T-helper 1 cell treated with Interleukin-12 subunit alpha and Interleukin-12 subunit beta and Interleukin-4 antibody, amounts not matched to agents 30 μg/mL and 1 μg/mL, for 36 hours (primary cell): ENCODE measurements around the gene FLT3LG.
A peak's percentile ranks its signal among the peaks of the same experiment; 100 is the strongest.

ENCODE experiments used
- H3K27ac Mint-ChIP-seq: one replicate; pipeline ENCODE4 v1.8.0; 2021; ENCODE audit warnings: mild to moderate bottlenecking, mixed read lengths
- H3K27me3 Mint-ChIP-seq: one replicate; pipeline ENCODE4 v1.8.0; 2021; ENCODE audit warnings: low read depth, mixed read lengths
- H3K36me3 Mint-ChIP-seq: one replicate; pipeline ENCODE4 v1.8.0; 2021; ENCODE audit warnings: low read depth, mixed read lengths
- H3K4me1 Mint-ChIP-seq: one replicate; pipeline ENCODE4 v1.8.0; 2021; ENCODE audit warnings: low read depth, mixed read lengths
- H3K4me3 Mint-ChIP-seq: one replicate; pipeline ENCODE4 v1.8.0; 2021; ENCODE audit warnings: mild to moderate bottlenecking, moderate library complexity, mixed read lengths
- H3K9me3 Mint-ChIP-seq: one replicate; pipeline ENCODE4 v1.8.0; 2021; ENCODE audit warnings: mixed read lengths

Gene FLT3LG

DNA sequence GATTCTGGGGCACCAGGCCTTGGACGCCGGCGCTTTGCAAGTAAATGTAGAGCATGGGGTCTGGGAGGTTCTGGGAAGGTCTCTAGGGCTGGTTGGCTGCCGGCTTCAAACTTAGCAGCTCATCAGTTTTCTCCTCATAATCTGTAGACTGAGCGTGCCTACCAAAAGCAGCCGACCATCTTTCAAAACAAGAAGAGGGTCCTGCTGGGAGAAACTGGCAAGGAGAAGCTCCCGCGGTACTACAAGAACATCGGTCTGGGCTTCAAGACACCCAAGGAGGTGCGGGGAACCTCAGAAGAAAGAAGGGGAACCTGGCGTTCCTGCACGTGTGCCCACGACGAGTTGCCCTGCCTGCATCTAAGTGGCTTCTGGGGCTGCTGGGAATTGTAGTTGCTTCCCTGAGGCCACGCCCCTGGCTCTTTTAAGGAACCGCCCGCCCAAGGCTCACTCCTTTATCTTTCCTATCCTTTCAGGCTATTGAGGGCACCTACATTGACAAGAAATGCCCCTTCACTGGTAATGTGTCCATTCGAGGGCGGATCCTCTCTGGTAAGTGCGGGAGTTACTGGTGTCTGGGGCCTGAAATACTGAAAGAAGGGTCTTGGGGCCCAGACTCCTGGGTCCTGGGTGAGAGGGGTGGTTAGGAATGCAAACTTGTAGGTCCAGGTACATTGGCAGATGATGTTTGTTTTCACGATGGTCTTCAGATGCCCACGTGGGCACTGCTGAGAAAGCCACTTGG is 23.2 kb downstream of the FLT3LG start:
- peak overlapping the region; percentile 99 for H3K27ac Mint-ChIP-seq
- H3K36me3 Mint-ChIP-seq: peaks cover 53% of the 10 kb centered on the region

DNA sequence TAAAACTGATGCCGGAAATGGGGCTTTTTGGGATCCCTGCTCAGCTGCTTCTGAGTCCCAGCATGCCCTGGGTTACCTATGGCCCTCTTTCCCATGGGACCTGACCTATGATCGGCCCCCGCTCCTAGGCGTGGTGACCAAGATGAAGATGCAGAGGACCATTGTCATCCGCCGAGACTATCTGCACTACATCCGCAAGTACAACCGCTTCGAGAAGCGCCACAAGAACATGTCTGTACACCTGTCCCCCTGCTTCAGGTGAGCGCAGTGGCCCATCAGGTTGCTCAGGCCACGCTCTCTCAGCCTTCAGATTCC is 23.7 kb downstream of the FLT3LG start:
- H3K27ac Mint-ChIP-seq: peak overlapping the region; percentile 99
- H3K9me3 Mint-ChIP-seq: no peaks in the 10 kb centered on the region
- H3K4me1 Mint-ChIP-seq: peaks cover 52% of the 10 kb centered on the region
- H3K36me3 Mint-ChIP-seq: peaks cover 49% of the 10 kb centered on the region
- no peaks in the 10 kb centered on the region for H3K27me3 Mint-ChIP-seq
- H3K4me3 Mint-ChIP-seq: peak overlapping the region; percentile 100

More for the DNA sequence above, 23.2 kb downstream of the FLT3LG start:
- H3K9me3 Mint-ChIP-seq: no peaks in the 10 kb centered on the region
- H3K27me3 Mint-ChIP-seq: no peaks in the 10 kb centered on the region
- peaks cover 52% of the 10 kb centered on the region for H3K4me1 Mint-ChIP-seq
- H3K4me3 Mint-ChIP-seq: peak overlapping the region; percentile 100

DNA sequence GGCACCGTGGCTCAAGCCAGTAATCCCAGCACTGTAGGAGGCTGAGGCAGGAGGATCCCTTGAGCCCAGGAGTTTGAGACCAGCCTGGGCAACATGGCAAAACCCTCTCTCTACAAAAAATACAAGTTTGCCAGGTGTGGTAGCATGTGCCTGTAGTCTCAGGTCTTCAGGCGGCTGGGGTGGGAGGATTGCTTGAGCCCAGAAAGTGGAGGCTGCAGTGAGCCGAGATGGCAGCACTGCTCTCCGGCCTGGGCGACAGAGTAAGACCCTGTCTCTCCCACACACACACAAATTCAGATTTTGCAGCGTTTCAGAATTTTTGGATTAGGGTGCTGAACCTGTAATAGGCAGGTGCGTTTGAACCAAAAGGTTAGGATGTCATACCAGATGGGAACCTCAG is 24.5 kb downstream of the FLT3LG start:
- H3K27ac Mint-ChIP-seq: peak overlapping the region; percentile 99
- H3K27me3 Mint-ChIP-seq: no peaks in the 10 kb centered on the region
- H3K4me3 Mint-ChIP-seq: peak overlapping the region; percentile 100
- peaks cover 42% of the 10 kb centered on the region for H3K36me3 Mint-ChIP-seq
- H3K9me3 Mint-ChIP-seq: no peaks in the 10 kb centered on the region
- H3K4me1 Mint-ChIP-seq: peaks cover 55% of the 10 kb centered on the region

DNA sequence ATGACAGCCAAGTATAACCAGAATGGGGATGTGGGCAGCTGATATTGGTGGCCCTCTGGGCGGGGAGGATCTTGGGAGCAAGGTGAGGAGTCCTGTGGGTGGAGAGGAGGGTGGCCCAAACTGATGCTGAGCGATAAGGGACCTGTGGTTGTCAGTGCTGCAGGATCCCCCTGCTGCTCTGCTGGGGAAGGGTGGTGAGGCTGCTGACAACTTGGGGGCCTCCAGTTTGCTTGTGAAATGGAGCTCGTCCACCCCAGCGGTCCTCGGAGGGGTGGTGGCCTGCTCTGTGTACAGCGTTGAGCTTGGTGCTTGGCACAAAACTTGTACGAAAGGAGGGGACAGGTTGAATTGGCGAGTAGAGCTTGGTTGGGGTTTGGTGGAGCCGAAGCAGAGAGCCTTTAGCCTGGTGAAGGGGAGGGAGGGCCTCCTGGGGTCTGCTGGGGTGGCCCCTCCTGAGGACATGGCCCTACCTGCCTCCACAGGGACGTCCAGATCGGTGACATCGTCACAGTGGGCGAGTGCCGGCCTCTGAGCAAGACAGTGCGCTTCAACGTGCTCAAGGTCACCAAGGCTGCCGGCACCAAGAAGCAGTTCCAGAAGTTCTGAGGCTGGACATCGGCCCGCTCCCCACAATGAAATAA is 25.1 kb downstream of the FLT3LG start:
- peak overlapping the region; percentile 100 for H3K4me3 Mint-ChIP-seq
- H3K9me3 Mint-ChIP-seq: no peaks in the 10 kb centered on the region
- H3K27ac Mint-ChIP-seq: peak overlapping the region; percentile 99
- H3K36me3 Mint-ChIP-seq: peaks cover 40% of the 10 kb centered on the region
- no peaks in the 10 kb centered on the region for H3K27me3 Mint-ChIP-seq
- H3K4me1 Mint-ChIP-seq: peaks cover 54% of the 10 kb centered on the region

DNA sequence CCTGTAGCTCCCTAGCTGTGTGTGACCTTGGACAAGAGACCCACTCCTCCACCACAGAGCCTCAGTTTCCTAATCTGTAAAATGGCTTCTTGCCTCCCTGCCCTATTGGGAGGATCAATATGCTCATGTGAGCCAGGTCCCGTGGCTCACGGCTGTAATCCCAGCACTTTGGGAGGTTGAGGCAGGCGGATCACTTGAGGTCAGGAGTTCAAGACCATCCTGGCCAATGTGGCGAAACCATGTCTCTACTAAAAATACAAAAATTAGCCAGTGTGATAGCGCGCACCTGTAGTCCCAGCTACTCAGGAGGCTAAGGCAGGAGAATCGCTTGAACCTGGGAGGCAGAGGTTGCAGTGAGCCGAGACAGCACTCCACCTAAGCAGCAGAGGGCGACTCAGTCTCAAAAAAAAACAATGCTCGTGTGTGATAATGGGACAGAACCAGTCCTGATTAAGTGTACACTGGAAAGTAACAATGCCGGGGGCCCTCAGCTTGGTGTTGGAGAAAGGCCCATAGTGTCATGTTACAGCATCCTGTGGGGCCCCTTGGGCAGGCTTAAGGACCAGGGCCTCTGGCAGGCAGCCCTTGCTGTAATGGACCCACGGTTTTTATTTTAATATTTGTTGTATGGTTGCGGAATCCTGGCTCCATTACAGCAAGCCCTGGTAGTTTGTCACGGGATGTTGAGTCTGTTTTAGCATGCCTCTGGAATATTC is 29.0 kb downstream of the FLT3LG start:
- Mint-ChIP-seq H3K4me3 (no peak overlapping the region), H3K27me3 (no peaks in the 10 kb centered on the region), H3K36me3 (peaks cover 25% of the 10 kb centered on the region), H3K4me1 (peaks cover 49% of the 10 kb centered on the region), H3K27ac (peak overlapping the region; percentile 79), H3K9me3 (no peaks in the 10 kb centered on the region)

DNA sequence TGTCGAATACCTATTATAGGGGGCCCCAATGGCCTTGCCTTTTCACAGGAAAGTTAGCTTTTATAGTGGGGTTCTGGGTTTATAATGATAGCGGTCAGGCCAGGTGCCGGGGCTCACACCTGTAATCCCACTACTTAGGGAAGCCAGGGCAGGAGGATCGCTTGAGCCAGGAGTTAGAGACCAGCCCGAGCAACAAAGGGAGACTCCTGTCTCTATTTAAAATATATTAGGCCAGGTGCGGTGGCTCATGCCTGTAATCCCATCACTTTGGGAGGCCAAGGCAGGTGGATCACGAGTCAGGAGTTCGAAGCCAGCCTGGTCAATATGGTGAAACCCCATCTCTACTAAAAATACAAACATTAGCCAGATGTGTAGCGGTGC is 29.6 kb downstream of the FLT3LG start:
- H3K27ac Mint-ChIP-seq: no peak overlapping the region
- no peaks in the 10 kb centered on the region for H3K9me3 Mint-ChIP-seq
- peaks cover 48% of the 10 kb centered on the region for H3K4me1 Mint-ChIP-seq
- H3K4me3 Mint-ChIP-seq: no peak overlapping the region
- H3K27me3 Mint-ChIP-seq: no peaks in the 10 kb centered on the region
- peaks cover 20% of the 10 kb centered on the region for H3K36me3 Mint-ChIP-seq

DNA sequence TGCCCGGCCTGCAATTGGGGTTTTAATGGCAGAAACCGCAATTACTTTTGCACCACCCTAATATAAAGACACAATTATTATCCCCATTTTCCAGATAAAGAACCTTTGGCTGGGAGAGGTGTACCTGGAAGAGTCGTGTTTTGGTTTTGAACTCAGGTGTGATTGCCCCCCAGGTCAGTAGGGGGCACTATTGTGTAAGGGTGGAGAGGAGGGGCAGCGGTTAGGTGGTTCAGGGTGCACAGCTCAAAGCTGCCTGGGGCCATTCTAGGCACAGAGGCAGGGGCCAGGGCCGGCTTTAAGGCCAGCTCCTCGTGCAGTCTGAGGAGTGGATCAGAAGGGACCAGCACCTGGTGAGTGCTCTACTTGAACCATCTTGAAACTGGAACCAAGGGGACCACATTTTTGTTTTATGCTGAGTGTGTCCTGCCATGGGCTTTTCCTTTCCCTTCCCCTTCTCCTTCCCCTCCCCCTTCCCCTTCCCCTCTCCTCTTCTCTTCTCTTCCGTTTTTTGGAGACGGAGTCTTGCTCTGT is 32.6 kb downstream of the FLT3LG start:
- Mint-ChIP-seq H3K4me1 (peaks cover 28% of the 10 kb centered on the region), H3K9me3 (no peaks in the 10 kb centered on the region), H3K4me3 (no peak overlapping the region), H3K27ac (peak overlapping the region; percentile 45), H3K36me3 (no peaks in the 10 kb centered on the region), H3K27me3 (no peaks in the 10 kb centered on the region)

DNA sequence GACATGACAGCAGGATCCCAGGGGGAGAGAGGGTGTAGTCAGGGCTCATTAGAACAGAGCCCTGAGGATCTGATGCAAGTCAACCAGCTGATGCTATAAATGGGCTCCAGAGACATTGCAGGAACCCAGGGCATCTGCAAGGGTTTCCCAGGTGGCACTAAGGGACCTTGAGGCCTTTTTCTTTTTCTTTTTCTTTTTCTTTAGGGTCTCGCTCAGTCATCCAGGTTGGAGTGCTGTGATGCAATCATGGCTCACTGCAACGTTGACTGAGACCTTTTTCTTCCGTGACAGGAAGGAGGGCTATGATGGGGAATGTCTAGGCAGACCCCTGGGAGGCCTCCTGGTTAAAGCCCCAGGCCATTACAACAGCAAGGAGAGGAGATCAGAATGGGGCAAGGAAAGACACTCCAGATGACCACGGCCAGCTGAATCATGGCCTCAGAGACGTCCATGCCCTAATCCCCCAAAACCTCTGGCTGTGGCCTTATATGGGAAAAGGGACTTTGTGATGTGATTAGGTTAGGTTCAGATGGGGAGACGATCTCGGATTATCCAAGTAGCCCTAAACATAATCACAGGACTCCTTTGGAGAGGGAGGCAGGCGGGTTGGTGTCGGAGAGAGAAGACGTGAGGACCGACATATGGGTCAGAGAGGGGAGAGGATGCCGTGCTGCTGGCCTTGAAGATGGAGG is 33.9 kb downstream of the FLT3LG start:
- Mint-ChIP-seq H3K27ac (peak overlapping the region; percentile 12), H3K27me3 (peaks cover 4% of the 10 kb centered on the region), H3K4me3 (no peak overlapping the region), H3K9me3 (no peaks in the 10 kb centered on the region), H3K4me1 (peaks cover 24% of the 10 kb centered on the region), H3K36me3 (no peaks in the 10 kb centered on the region)

DNA sequence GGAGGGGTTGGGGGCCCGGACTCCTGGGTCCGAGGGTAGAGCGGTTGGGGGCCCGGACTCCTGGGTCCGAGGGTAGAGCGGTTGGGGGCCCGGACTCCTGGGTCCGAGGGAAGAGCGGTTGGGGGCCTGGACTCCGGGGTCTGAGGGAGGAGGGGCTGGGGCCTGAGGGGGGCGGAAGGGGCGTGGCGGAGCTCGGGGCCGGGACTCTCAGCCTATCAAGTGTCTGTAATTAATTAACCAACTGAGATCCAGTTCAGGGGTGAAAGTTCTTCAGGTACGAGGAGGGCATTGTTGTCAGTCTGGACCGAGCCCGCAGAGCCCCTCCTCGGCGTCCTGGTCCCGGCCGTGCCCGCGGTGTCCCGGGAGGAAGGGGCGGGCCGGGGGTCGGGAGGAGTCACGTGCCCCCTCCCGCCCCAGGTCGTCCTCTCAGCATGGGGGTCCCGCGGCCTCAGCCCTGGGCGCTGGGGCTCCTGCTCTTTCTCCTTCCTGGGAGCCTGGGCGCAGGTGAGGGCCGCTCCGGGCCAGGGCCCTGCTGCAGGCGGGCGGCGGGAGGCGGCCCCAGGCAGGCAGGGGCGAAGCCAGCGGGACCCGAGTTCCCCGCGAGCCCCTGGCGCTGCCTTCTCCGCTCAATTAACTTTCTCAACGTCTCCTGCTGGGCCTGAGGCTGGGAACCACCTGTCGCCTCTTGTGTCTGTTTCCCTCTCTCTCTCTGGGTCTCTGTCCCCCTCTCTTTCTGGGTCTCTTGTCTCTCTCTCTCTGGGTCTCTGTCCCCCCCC is 39.1 kb downstream of the FLT3LG start:
- Mint-ChIP-seq H3K9me3 (no peaks in the 10 kb centered on the region), H3K4me3 (peak overlapping the region; percentile 82), H3K27ac (peak overlapping the region; percentile 49), H3K36me3 (no peaks in the 10 kb centered on the region), H3K27me3 (peaks cover 15% of the 10 kb centered on the region), H3K4me1 (peaks cover 19% of the 10 kb centered on the region)

DNA sequence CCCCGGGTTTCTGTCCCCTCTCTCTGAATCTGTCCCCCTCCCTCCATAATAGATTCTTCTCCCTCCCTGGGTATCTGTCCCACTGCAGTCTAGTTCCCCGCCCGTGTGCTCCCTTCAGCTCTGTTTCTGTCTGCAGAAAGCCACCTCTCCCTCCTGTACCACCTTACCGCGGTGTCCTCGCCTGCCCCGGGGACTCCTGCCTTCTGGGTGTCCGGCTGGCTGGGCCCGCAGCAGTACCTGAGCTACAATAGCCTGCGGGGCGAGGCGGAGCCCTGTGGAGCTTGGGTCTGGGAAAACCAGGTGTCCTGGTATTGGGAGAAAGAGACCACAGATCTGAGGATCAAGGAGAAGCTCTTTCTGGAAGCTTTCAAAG is 39.7 kb downstream of the FLT3LG start:
- Mint-ChIP-seq H3K4me3 (peak overlapping the region; percentile 82), H3K27ac (peak overlapping the region; percentile 49), H3K9me3 (no peaks in the 10 kb centered on the region), H3K27me3 (peaks cover 15% of the 10 kb centered on the region), H3K4me1 (peaks cover 19% of the 10 kb centered on the region), H3K36me3 (no peaks in the 10 kb centered on the region)

DNA sequence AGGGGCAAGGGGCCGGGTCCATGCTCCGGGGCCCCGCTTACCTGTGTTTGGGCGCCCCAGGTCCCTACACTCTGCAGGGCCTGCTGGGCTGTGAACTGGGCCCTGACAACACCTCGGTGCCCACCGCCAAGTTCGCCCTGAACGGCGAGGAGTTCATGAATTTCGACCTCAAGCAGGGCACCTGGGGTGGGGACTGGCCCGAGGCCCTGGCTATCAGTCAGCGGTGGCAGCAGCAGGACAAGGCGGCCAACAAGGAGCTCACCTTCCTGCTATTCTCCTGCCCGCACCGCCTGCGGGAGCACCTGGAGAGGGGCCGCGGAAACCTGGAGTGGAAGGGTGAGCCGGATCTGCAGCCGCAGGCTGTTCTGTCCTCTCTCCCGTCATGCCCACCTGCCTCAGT is 40.1 kb downstream of the FLT3LG start:
- no peak overlapping the region for H3K4me3 Mint-ChIP-seq
- no peaks in the 10 kb centered on the region for H3K9me3 Mint-ChIP-seq
- peaks cover 17% of the 10 kb centered on the region for H3K27me3 Mint-ChIP-seq
- peaks cover 19% of the 10 kb centered on the region for H3K4me1 Mint-ChIP-seq
- H3K27ac Mint-ChIP-seq: no peak overlapping the region
- no peaks in the 10 kb centered on the region for H3K36me3 Mint-ChIP-seq

DNA sequence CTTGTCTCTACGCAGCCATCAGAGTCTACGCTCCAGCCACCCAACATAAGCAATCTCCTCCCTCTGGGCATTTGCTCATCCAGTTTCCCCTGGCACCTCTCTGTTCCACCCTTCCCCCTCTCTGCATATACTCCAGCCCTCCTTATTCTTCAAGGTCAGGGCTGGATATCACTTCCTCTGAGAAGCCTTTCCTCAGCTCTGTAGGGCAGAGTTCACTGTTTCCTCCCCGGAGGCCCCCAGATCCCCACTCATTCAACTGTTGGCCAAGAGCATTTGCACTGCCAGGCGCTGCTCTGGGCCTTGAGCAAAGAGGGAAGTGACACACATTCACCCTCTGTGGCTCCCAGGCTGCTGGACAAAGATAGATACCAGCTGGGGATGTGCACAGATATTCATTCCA is 41.8 kb downstream of the FLT3LG start:
- Mint-ChIP-seq H3K4me1 (peaks cover 19% of the 10 kb centered on the region), H3K36me3 (no peaks in the 10 kb centered on the region), H3K9me3 (no peaks in the 10 kb centered on the region)

DNA sequence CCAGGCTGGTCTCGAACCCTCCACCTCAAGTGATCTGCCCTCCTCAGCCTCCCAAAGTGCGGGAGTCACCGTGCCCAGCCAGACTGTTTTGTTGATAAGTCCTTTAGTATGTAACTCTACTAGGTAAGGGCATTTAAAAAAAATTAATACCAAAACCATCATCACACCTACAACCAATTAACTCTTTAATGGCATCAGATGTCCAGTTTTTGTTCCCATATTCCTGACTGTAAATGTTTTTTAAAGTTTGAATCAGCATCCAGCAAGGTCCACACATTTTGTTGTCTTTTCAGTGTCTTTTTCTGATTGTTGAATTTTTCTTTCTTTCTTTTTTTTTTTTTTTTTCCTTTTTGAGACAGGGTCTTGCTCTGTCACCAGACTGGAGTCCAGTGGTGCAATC is 44.0 kb downstream of the FLT3LG start:
- H3K4me3 Mint-ChIP-seq: no peak overlapping the region
- H3K36me3 Mint-ChIP-seq: no peaks in the 10 kb centered on the region
- no peak overlapping the region for H3K27ac Mint-ChIP-seq
- H3K9me3 Mint-ChIP-seq: no peaks in the 10 kb centered on the region
- H3K4me1 Mint-ChIP-seq: peaks cover 9% of the 10 kb centered on the region
- peaks cover 21% of the 10 kb centered on the region for H3K27me3 Mint-ChIP-seq

More for the DNA sequence above, 41.8 kb downstream of the FLT3LG start:
- peak overlapping the region; percentile 14 for H3K4me3 Mint-ChIP-seq
- H3K27me3 Mint-ChIP-seq: peaks cover 24% of the 10 kb centered on the region
- no peak overlapping the region for H3K27ac Mint-ChIP-seq
